Measurements from ENCODE around the gene LSM14A. TPM values are rescaled to one million over a fixed set of nuclear protein-coding genes. Genes with fewer than 3 reads are reported as not detected.

Gene LSM14A
- total RNA-seq, 1 donor from 2014 or later, result 89.5 TPM

DNA sequence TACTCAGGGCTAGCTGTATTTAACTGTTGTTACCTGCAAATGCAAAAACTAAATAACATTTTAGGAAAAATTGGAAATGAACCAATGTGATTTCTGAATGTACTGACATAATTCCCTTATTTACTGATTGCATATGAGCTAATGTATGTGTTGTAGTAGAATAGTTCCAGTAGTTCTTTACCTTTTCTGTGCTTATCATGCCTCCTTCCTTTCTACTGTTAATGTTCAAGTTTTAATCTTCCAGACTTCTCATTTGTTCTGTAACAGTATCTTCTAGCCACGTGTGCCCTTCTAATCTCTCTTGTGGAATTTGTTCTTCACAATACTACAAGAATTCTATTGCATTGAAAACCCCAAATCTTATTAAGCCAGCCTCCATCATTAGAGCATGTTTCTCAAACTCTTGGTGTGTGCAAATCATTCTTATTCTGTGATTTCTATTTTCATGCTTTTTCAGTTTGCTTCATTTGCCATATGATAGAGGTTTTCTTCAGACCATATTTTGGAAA lies 17.7 kb downstream of the LSM14A start:
- no peak for DNase-seq
- Mint-ChIP-seq H3K4me1 (ENCODE audit: low read depth, unreplicated experiment) (peaks cover 13% of the 10 kb centered on the region), H3K4me3 (ENCODE audit: unreplicated experiment) (no peak overlapping the region), H3K9me3 (ENCODE audit: unreplicated experiment) (peaks cover 2% of the 10 kb centered on the region), H3K27me3 (ENCODE audit: unreplicated experiment) (no peaks in the 10 kb centered on the region), H3K27ac (ENCODE audit: unreplicated experiment) (no peak overlapping the region), H3K36me3 (ENCODE audit: unreplicated experiment) (no peaks in the 10 kb centered on the region)
- TF ChIP-seq CTCF (IDR thresholded peaks at IDR 0.05; ENCODE audit: partially characterized antibody, unreplicated experiment), result no peak

- Mint-ChIP-seq H3K4me3 (ENCODE audit: unreplicated experiment) (no peak overlapping the region), H3K9me3 (ENCODE audit: unreplicated experiment) (peaks cover 2% of the 10 kb centered on the region), H3K36me3 (ENCODE audit: unreplicated experiment) (no peaks in the 10 kb centered on the region), H3K27ac (ENCODE audit: unreplicated experiment) (peak overlapping the region; percentile 50), H3K4me1 (ENCODE audit: low read depth, unreplicated experiment) (peaks cover 10% of the 10 kb centered on the region), H3K27me3 (ENCODE audit: unreplicated experiment) (no peaks in the 10 kb centered on the region)
- no peak for DNase-seq
- no peak for TF ChIP-seq CTCF (IDR thresholded peaks at IDR 0.05; ENCODE audit: partially characterized antibody, unreplicated experiment)
These were observed 19.2 kb downstream of the LSM14A start for GRCh38 chr19:34191355-34191962.

DNA sequence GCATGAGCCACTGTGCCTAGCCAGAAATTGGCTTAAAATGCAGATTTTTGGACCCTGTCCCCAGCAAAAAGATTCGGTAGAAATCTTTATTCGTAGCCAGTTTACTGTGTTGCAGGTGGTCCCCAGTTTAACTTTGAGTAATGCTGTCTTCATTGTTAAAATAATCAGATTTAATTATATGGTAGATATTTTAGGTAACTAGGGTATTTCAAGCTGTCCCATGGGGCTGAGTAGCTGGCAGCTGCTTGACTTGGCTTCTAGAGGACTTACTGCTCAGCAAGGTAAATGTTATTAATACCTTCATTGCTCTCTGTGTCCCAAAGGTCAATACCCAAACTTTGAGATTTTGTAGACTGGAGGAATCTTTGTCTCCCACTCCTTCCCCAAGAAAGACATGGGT lies 21.1 kb downstream of the LSM14A start:
- Mint-ChIP-seq H3K4me1 (ENCODE audit: low read depth, unreplicated experiment) (peaks cover 10% of the 10 kb centered on the region), H3K27me3 (ENCODE audit: unreplicated experiment) (no peaks in the 10 kb centered on the region), H3K27ac (ENCODE audit: unreplicated experiment) (no peak overlapping the region), H3K4me3 (ENCODE audit: unreplicated experiment) (no peak overlapping the region), H3K9me3 (ENCODE audit: unreplicated experiment) (peaks cover 2% of the 10 kb centered on the region), H3K36me3 (ENCODE audit: unreplicated experiment) (no peaks in the 10 kb centered on the region)
- TF ChIP-seq CTCF (IDR thresholded peaks at IDR 0.05; ENCODE audit: partially characterized antibody, unreplicated experiment), result no peak
- DNase-seq, result no peak

- no peak overlapping the region for H3K4me3 Mint-ChIP-seq (ENCODE audit: unreplicated experiment)
These were observed 21.6 kb downstream of the LSM14A start for GRCh38 chr19:34193876-34194275.

More at GRCh38 chr19:34193876-34194275, 21.6 kb downstream of the LSM14A start:
- DNase-seq, result no peak
- TF ChIP-seq CTCF (IDR thresholded peaks at IDR 0.05; ENCODE audit: partially characterized antibody, unreplicated experiment), result no peak
- Mint-ChIP-seq H3K36me3 (ENCODE audit: unreplicated experiment) (no peaks in the 10 kb centered on the region), H3K4me1 (ENCODE audit: low read depth, unreplicated experiment) (peaks cover 10% of the 10 kb centered on the region), H3K27me3 (ENCODE audit: unreplicated experiment) (no peaks in the 10 kb centered on the region), H3K9me3 (ENCODE audit: unreplicated experiment) (peaks cover 2% of the 10 kb centered on the region), H3K27ac (ENCODE audit: unreplicated experiment) (no peak overlapping the region)

All from glutamatergic neuron (in vitro differentiated cells).